Nephron (organoid): Measurements from ENCODE around the gene TNS1.

ENCODE experiments used
- H3K27ac Mint-ChIP-seq, 3 experiments: 2 replicates each; pipeline ENCODE4 v1.8.0; 2020; ENCODE audit warnings: mixed read lengths in 3 of 3, mild to moderate bottlenecking in 2 of 3, moderate library complexity in 1 of 3
- H3K27me3 Mint-ChIP-seq: 2 replicates; pipeline ENCODE4 v1.8.0; 2021; ENCODE audit warnings: low read depth, mild to moderate bottlenecking, moderate library complexity, mixed read lengths
- H3K36me3 Mint-ChIP-seq: 2 replicates; pipeline ENCODE4 v1.8.0; 2020; ENCODE audit warnings: low read depth, mixed read lengths
- H3K4me1 Mint-ChIP-seq: 2 replicates; pipeline ENCODE4 v1.8.0; 2020; ENCODE audit warnings: mixed read lengths
- H3K4me3 Mint-ChIP-seq, 3 experiments: 2 replicates each; pipeline ENCODE4 v1.8.0; 2020; ENCODE audit warnings: mild to moderate bottlenecking in 3 of 3, mixed read lengths in 3 of 3, moderate library complexity in 2 of 3
- H3K9me3 Mint-ChIP-seq: 2 replicates; pipeline ENCODE4 v1.8.0; 2020; ENCODE audit warnings: mixed read lengths
- TF ChIP-seq, protein P1 (sequence below), 3 experiments: fragments of 200-600 bp; sonication (generic); IDR thresholded peaks; one replicate each; pipeline ENCODE4 v1.5.0; 2021; ENCODE audit warnings: antibody characterized with exemption in 3 of 3; ENCODE audit not compliant: unreplicated experiment in 3 of 3

TNS1 gene

DNA sequence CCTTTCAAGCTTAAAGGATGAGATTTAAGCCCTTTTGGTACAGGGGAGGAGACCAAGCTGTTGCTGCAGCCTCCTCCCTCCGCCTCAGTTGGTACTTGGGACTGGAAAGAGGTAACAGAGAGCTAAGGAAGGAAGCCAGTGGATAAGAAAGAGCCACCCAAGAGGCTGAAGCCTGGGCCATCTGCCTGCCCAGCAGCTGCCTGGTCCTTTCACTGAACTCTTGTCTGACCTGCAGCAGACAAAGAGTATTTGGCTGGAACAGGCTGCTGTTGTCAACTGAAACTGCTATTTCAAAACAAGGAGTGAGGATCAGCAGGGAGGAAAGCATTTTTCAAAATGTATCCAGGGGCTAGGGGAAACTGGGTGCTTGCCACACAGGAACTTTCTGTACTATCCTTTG, 30.3 kb downstream of the TNS1 start:
- peaks cover 20% of the 10 kb centered on the region for H3K36me3 Mint-ChIP-seq
- H3K4me3 Mint-ChIP-seq: peak overlapping the region in 1 of 3 experiments; percentile 53
- peaks cover 3% of the 10 kb centered on the region for H3K27me3 Mint-ChIP-seq
- no peaks in the 10 kb centered on the region for H3K4me1 Mint-ChIP-seq
- peak overlapping the region; percentile 86 to 93 (median 87) for H3K27ac Mint-ChIP-seq
- no peaks in the 10 kb centered on the region for H3K9me3 Mint-ChIP-seq
- TF ChIP-seq, protein P1, sequence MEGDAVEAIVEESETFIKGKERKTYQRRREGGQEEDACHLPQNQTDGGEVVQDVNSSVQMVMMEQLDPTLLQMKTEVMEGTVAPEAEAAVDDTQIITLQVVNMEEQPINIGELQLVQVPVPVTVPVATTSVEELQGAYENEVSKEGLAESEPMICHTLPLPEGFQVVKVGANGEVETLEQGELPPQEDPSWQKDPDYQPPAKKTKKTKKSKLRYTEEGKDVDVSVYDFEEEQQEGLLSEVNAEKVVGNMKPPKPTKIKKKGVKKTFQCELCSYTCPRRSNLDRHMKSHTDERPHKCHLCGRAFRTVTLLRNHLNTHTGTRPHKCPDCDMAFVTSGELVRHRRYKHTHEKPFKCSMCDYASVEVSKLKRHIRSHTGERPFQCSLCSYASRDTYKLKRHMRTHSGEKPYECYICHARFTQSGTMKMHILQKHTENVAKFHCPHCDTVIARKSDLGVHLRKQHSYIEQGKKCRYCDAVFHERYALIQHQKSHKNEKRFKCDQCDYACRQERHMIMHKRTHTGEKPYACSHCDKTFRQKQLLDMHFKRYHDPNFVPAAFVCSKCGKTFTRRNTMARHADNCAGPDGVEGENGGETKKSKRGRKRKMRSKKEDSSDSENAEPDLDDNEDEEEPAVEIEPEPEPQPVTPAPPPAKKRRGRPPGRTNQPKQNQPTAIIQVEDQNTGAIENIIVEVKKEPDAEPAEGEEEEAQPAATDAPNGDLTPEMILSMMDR (IDR thresholded peaks at IDR 0.05; ENCODE audit: unreplicated experiment in 3 of 3): no peak

DNA sequence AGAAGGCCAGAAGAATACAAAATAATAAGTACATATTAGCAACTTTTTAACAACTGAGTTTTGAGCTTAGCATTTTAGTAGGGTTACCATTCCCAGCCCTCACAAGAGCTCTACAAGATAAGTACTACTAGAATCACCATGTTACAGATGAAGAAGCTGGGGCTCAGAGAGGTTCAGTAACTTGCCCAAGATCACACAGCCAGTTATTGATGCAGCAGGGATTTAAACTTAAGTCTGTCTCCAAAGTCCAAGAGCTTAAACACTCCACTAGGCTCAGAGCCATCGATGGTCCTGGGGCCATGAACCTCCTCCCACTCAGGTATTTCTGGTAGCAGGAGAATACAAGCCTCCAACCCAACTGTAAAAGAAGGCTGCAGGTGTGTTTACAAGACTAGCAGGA, 30.8 kb downstream of the TNS1 start:
- Mint-ChIP-seq H3K27me3 (peaks cover 3% of the 10 kb centered on the region), H3K4me1 (no peaks in the 10 kb centered on the region)
- TF ChIP-seq, protein P1 (IDR thresholded peaks at IDR 0.05; ENCODE audit: unreplicated experiment in 3 of 3): no peak

DNA sequence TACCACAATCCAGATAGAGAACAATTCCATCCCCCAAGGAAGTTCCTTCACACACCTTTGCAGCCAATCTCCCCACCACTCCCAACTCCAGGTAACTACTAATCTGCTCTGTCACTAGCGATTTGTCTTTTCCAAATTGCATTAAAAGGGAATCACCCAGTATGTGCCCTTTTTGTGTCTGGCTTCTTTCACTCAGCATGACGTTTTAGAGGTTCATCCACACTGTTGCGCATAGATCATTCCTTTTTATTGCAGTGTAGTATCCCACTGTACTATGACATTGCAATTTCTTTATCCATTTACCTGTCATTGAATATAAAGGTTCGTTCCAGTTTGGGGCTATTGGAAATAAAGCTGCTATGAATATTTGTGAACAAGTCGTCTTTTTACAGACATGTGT, 31.6 kb downstream of the TNS1 start:
- Mint-ChIP-seq H3K27me3 (peaks cover 3% of the 10 kb centered on the region), H3K27ac (peak overlapping the region; percentile 19 to 93 (median 87)), H3K4me1 (peaks cover 7% of the 10 kb centered on the region), H3K36me3 (peaks cover 20% of the 10 kb centered on the region), H3K9me3 (no peaks in the 10 kb centered on the region), H3K4me3 (no peak overlapping the region)
- TF ChIP-seq, protein P1 (IDR thresholded peaks at IDR 0.05; ENCODE audit: unreplicated experiment in 3 of 3): no peak

More for the DNA sequence above, 30.8 kb downstream of the TNS1 start:
- peaks cover 20% of the 10 kb centered on the region for H3K36me3 Mint-ChIP-seq
- H3K4me3 Mint-ChIP-seq: no peak overlapping the region
- H3K27ac Mint-ChIP-seq: peak overlapping the region; percentile 86 to 93 (median 87)
- H3K9me3 Mint-ChIP-seq: no peaks in the 10 kb centered on the region

DNA sequence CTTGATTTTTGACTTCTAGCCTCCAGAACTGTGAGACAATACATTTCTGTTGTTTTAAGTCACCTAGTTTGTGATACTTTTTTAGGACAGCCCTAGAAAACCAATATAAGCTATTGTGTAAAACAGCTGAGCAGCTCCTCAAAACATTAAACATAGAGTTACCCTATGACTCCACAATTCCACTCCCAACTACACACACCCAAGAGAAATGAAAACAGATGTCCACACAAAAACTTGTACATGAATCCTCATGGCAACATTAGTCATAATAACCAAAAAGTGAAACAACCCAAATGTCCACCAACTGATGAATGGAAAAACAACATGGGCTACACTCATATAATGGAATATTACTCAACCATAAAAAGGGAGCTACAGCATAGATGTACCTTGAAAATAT, 32.6 kb downstream of the TNS1 start:
- H3K27me3 Mint-ChIP-seq: peaks cover 3% of the 10 kb centered on the region
- H3K4me1 Mint-ChIP-seq: peaks cover 15% of the 10 kb centered on the region
- H3K27ac Mint-ChIP-seq: peak overlapping the region in 1 of 3 experiments; percentile 13
- H3K36me3 Mint-ChIP-seq: peaks cover 20% of the 10 kb centered on the region
- TF ChIP-seq, protein P1 (IDR thresholded peaks at IDR 0.05; ENCODE audit: unreplicated experiment in 3 of 3): no peak
- H3K4me3 Mint-ChIP-seq: no peak overlapping the region
- H3K9me3 Mint-ChIP-seq: no peaks in the 10 kb centered on the region

DNA sequence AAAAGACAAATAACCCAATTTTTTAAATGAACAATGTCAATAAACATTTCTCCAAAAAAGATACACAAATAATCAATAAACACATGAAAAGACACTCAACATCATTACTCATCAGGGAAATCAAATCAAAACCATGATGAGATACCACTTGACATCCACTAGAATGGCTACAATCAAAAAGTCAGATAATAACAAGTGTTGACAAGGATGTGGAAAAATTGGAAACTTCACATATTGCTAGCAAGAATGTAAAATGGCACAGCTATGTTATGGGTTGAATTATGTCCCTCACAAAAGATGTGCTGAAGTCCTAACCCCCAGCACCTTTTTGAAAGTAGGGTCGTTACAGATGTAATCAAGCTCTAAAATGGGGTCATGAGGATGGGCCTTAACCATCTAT, 33.2 kb downstream of the TNS1 start:
- TF ChIP-seq, protein P1 (IDR thresholded peaks at IDR 0.05; ENCODE audit: unreplicated experiment in 3 of 3): no peak
- H3K27ac Mint-ChIP-seq: no peak overlapping the region
- no peak overlapping the region for H3K4me3 Mint-ChIP-seq
- H3K9me3 Mint-ChIP-seq: no peaks in the 10 kb centered on the region
- peaks cover 20% of the 10 kb centered on the region for H3K36me3 Mint-ChIP-seq
- peaks cover 21% of the 10 kb centered on the region for H3K4me1 Mint-ChIP-seq
- H3K27me3 Mint-ChIP-seq: peaks cover 3% of the 10 kb centered on the region

DNA sequence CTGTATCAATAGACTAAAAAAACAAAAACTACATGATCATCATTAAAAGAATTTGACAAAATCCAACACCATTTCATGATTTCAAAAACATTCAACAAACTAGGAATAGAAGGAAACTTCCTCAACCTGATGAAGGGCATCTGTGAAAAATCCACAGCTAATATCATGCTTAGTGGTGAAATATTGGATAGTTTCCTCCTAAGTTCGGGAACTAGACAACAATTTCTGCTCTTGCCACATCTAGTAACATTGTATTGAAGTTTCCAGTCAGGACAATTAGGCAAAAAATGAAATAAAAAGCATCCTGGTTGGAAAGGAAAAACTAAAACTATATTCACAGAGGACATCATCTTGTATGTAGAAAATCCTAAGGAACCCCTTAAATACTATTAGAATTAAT, 34.8 kb downstream of the TNS1 start:
- peaks cover 17% of the 10 kb centered on the region for H3K36me3 Mint-ChIP-seq
- H3K27ac Mint-ChIP-seq: peak overlapping the region; percentile 19 to 39 (median 37)
- TF ChIP-seq, protein P1 (IDR thresholded peaks at IDR 0.05; ENCODE audit: unreplicated experiment in 3 of 3): no peak
- H3K4me3 Mint-ChIP-seq: no peak overlapping the region
- peaks cover 32% of the 10 kb centered on the region for H3K4me1 Mint-ChIP-seq
- H3K9me3 Mint-ChIP-seq: no peaks in the 10 kb centered on the region
- H3K27me3 Mint-ChIP-seq: peaks cover 1% of the 10 kb centered on the region
